ENCODE measurements around the gene LIN37. TPM values are rescaled to one million over a fixed set of nuclear protein-coding genes. Genes with fewer than 3 reads are reported as not detected.
A peak's percentile ranks its signal among the peaks of the same experiment; 100 is the strongest.

LIN37 gene
- total and polyA plus RNA-seq, 2 of the 13 experiments (the other 11 are each of a cell fraction or from before 2014, with no cell fraction given) = 6.3 to 8.7 TPM

- peak; percentile 58; the same call in 1 of the 2 replicates for TF ChIP-seq MXD3 (CRISPR knock-in tag; IDR thresholded peaks at IDR 0.05)
- no peak for TF ChIP-seq ZNF784 (CRISPR knock-in tag; IDR thresholded peaks at IDR 0.05; ENCODE audit: borderline replicate concordance)
- TF ChIP-seq MEIS2 (CRISPR knock-in tag; IDR thresholded peaks at IDR 0.05) = peak; percentile 32; the same call in 1 of the 2 replicates
- 0 out of 2 replicates have a peak, but pooled peaks have one; percentile 25 for TF ChIP-seq PATZ1 (CRISPR knock-in tag; IDR thresholded peaks at IDR 0.05)
- peak; percentile 39; the same call in 1 of the 2 replicates for TF ChIP-seq ZNF607 (CRISPR knock-in tag; IDR thresholded peaks at IDR 0.05; ENCODE audit: borderline replicate concordance)
- TF ChIP-seq THAP7 (CRISPR knock-in tag; IDR thresholded peaks at IDR 0.05) = no peak
- no peak for TF ChIP-seq KDM5A (IDR thresholded peaks at IDR 0.05; ENCODE audit: borderline replicate concordance, low read length)
- TF ChIP-seq NKX3-1 (CRISPR knock-in tag; IDR thresholded peaks at IDR 0.05) = no peak
- peak; percentile 58 for TF ChIP-seq AGO2 (optimal IDR thresholded peaks at IDR 0.05; ENCODE audit: low read depth, low read length)
- TF ChIP-seq ZNF816 (CRISPR knock-in tag; IDR thresholded peaks at IDR 0.05; ENCODE audit: borderline replicate concordance) = no peak
- TF ChIP-seq THAP8 (CRISPR knock-in tag; IDR thresholded peaks at IDR 0.05; ENCODE audit: borderline replicate concordance) = no peak
- no peak for TF ChIP-seq TBL1XR1 (IDR thresholded peaks at IDR 0.05; ENCODE audit: borderline replicate concordance, low read length, partially characterized antibody)
- TF ChIP-seq ETV5 (CRISPR knock-in tag; IDR thresholded peaks at IDR 0.05; ENCODE audit: borderline replicate concordance) = 0 out of 2 replicates have a peak, but pooled peaks have one; percentile 20
- TF ChIP-seq SRY (CRISPR knock-in tag; IDR thresholded peaks at IDR 0.05) = peak; percentile 70; the same call in 1 of the 2 replicates
- TF ChIP-seq ZFP82 (CRISPR knock-in tag; IDR thresholded peaks at IDR 0.05; ENCODE audit: borderline replicate concordance) = 0 out of 2 replicates have a peak, but pooled peaks have one; percentile 36
- peak; percentile 26; the same call in 1 of the 2 replicates for TF ChIP-seq YEATS4 (CRISPR knock-in tag; IDR thresholded peaks at IDR 0.05; ENCODE audit: borderline replicate concordance)
- no peak for TF ChIP-seq CREB1 (IDR thresholded peaks at IDR 0.05)
- TF ChIP-seq CREB1 (CRISPR knock-in tag; IDR thresholded peaks at IDR 0.05) = no peak
- no peak for TF ChIP-seq ZSCAN12 (CRISPR knock-in tag; IDR thresholded peaks at IDR 0.05)
- TF ChIP-seq ZNF577 (CRISPR knock-in tag; IDR thresholded peaks at IDR 0.05; ENCODE audit: borderline replicate concordance, low read depth) = no peak
- no peak for TF ChIP-seq ZNF550 (CRISPR knock-in tag; IDR thresholded peaks at IDR 0.05; ENCODE audit: borderline replicate concordance)
- TF ChIP-seq ZNF143 (CRISPR knock-in tag; IDR thresholded peaks at IDR 0.05) = no peak
- TF ChIP-seq FOXP1 (IDR thresholded peaks at IDR 0.05) = no peak
- no peak for TF ChIP-seq FOXP1 (CRISPR knock-in tag; IDR thresholded peaks at IDR 0.05)
- TF ChIP-seq SAFB2 (CRISPR knock-in tag; IDR thresholded peaks at IDR 0.05; ENCODE audit: borderline replicate concordance, low read depth) = peak; percentile 70; the same call in 1 of the 2 replicates
- 0 out of 2 replicates have a peak, but pooled peaks have one; percentile 50 for TF ChIP-seq ZBTB7A (CRISPR knock-in tag; IDR thresholded peaks at IDR 0.05)
- no peak for TF ChIP-seq SP2 (CRISPR knock-in tag; IDR thresholded peaks at IDR 0.05)
- TF ChIP-seq FOXM1 (CRISPR knock-in tag; IDR thresholded peaks at IDR 0.05) = no peak
Measured at GRCh38 chr19:35797663-35798062, 49.3 kb downstream of the LIN37 start (continued).
